Stimulated activated CD8-positive, alpha-beta memory T cell treated with anti-CD3 and anti-CD28 coated beads, Interleukin-2, amount 100 ng/mL, for 1 hour (primary cell): Measurements from ENCODE around the gene BRAF.
"Not testable (repeated sequence)": the region's sequence is repeated elsewhere in the genome, so short reads cannot be mapped to it uniquely, and the experiment has no call there.

Experiments
- DNase-seq, 2 donors: peaks; one replicate each; pipeline ENCODE4 v3.0.0-alpha.2; 2020; ENCODE audit warnings: low read depth in 2 of 2

The BRAF gene

GRCh38 chr7:140877249-140877524, 47.5 kb downstream of the BRAF start:
- no peak for DNase-seq

GRCh38 chr7:140876519-140877248, 48.0 kb downstream of the BRAF start:
- DNase-seq = no peak

GRCh38 chr7:140873434-140873833, 51.3 kb downstream of the BRAF start:
- DNase-seq = no peak

- DNase-seq = no peak
Observed at GRCh38 chr7:140870003-140870402, 54.7 kb downstream of the BRAF start.

- DNase-seq = no peak
Observed at GRCh38 chr7:140869430-140869829, 55.3 kb downstream of the BRAF start.

- no peak for DNase-seq
Observed at GRCh38 chr7:140867467-140868462, 57.0 kb downstream of the BRAF start.

GRCh38 chr7:140866926-140867325, 57.8 kb downstream of the BRAF start:
- DNase-seq = no peak

GRCh38 chr7:140864732-140865131, 60.0 kb downstream of the BRAF start:
- no peak for DNase-seq

- no peak for DNase-seq
Observed at GRCh38 chr7:140863867-140864266, 60.9 kb downstream of the BRAF start.

GRCh38 chr7:140863184-140863583, 61.5 kb downstream of the BRAF start:
- DNase-seq = no peak

GRCh38 chr7:140857048-140857447, 67.7 kb downstream of the BRAF start:
- DNase-seq = no peak

GRCh38 chr7:140841166-140841715, 83.5 kb downstream of the BRAF start:
- DNase-seq = no peak

GRCh38 chr7:140831724-140832123, 93.0 kb downstream of the BRAF start:
- DNase-seq = no peak

- DNase-seq = no peak
Observed at GRCh38 chr7:140829720-140830119, 95.0 kb downstream of the BRAF start.

GRCh38 chr7:140828741-140829140, 96.0 kb downstream of the BRAF start:
- DNase-seq = no peak

- DNase-seq = not testable (repeated sequence)
Observed at GRCh38 chr7:140817383-140817782, 107.3 kb downstream of the BRAF start.

GRCh38 chr7:140810830-140811556, 113.7 kb downstream of the BRAF start:
- peak; percentile 26 to 30 for DNase-seq

- DNase-seq = no peak
Observed at GRCh38 chr7:140810385-140810784, 114.3 kb downstream of the BRAF start.

GRCh38 chr7:140778975-140779374, 145.8 kb downstream of the BRAF start:
- DNase-seq = no peak

- no peak for DNase-seq
Observed at GRCh38 chr7:140778568-140778967, 146.2 kb downstream of the BRAF start.

- DNase-seq = no peak
Observed at GRCh38 chr7:140774371-140774770, 150.4 kb downstream of the BRAF start.

- DNase-seq = no peak
Observed at GRCh38 chr7:140773104-140773503, 151.6 kb downstream of the BRAF start.
